CD8-positive, alpha-beta memory T cell (primary cell): ENCODE data around the gene NOCT. TPM values are rescaled to one million over a fixed set of nuclear protein-coding genes. Genes with fewer than 3 reads are reported as not detected.

Source experiments
- CTCF ChIA-PET: fragments of 350-600 bp; sonication (Branson Sonifier 250); formaldehyde crosslinking; loops from one replicate; lab custom pipeline; 2021; ENCODE audit warnings: antibody characterized with exemption; lab: Charles Lee
- POLR2A ChIA-PET: fragments of 350-600 bp; sonication (Branson Sonifier 250); formaldehyde crosslinking; loops from one replicate; lab custom pipeline; 2021; ENCODE audit warnings: antibody characterized with exemption; lab: Charles Lee
- DNase-seq, 5 donors: peaks; one replicate each; pipeline versions ENCODE4 v3.0.0 to v3.0.0-alpha.2; 2020 to 2022; ENCODE audit warnings: mixed read lengths in 1 of 5
- H3K27ac ChIP-seq: one replicate; pipeline ENCODE4 v1.7.0; 2013; ENCODE audit warnings: low read depth, mild to moderate bottlenecking, low read length, moderate library complexity
- H3K27me3 ChIP-seq: 2 replicates; pipeline ENCODE4 v1.7.0; 2013; ENCODE audit warnings: low read length, mild to moderate bottlenecking; ENCODE audit not compliant: insufficient read depth, poor library complexity, severe bottlenecking
- H3K36me3 ChIP-seq: 2 replicates; pipeline ENCODE4 v1.7.0; 2013; ENCODE audit warnings: mild to moderate bottlenecking, low read length, moderate library complexity; ENCODE audit not compliant: insufficient read depth
- H3K4me1 ChIP-seq: 2 replicates; pipeline ENCODE4 v1.7.0; 2013; ENCODE audit warnings: mild to moderate bottlenecking, low read length, moderate library complexity; ENCODE audit not compliant: insufficient read depth
- H3K4me3 ChIP-seq: 2 replicates; pipeline ENCODE4 v1.7.0; 2013; ENCODE audit warnings: mild to moderate bottlenecking, low read length
- H3K9me3 ChIP-seq: 2 replicates; pipeline ENCODE4 v1.7.0; 2013; ENCODE audit warnings: mild to moderate bottlenecking, low read length
- H3K27ac Mint-ChIP-seq, 8 donors: one replicate each; pipeline ENCODE4 v1.8.0; 2020 to 2021; ENCODE audit warnings: mixed read lengths in 8 of 8, mild to moderate bottlenecking in 6 of 8, inconsistent platforms in 3 of 8, moderate library complexity in 3 of 8
- H3K27me3 Mint-ChIP-seq, 2 donors: one replicate each; pipeline ENCODE4 v1.8.0; 2020 to 2021; ENCODE audit warnings: mixed read lengths in 2 of 2, mild to moderate bottlenecking in 1 of 2, moderate library complexity in 1 of 2
- H3K36me3 Mint-ChIP-seq, 3 donors: one replicate each; pipeline ENCODE4 v1.8.0; 2020 to 2021; ENCODE audit warnings: mixed read lengths in 3 of 3, inconsistent platforms in 1 of 3, mild to moderate bottlenecking in 1 of 3
- H3K4me1 Mint-ChIP-seq, 3 donors: one replicate each; pipeline ENCODE4 v1.8.0; 2020 to 2021; ENCODE audit warnings: mixed read lengths in 3 of 3, inconsistent platforms in 1 of 3, mild to moderate bottlenecking in 1 of 3
- H3K4me3 Mint-ChIP-seq, 7 donors: one replicate each; pipeline ENCODE4 v1.8.0; 2020 to 2021; ENCODE audit warnings: mixed read lengths in 7 of 7, mild to moderate bottlenecking in 6 of 7, moderate library complexity in 4 of 7, inconsistent platforms in 2 of 7
- H3K9me3 Mint-ChIP-seq, 5 donors: one replicate each; pipeline ENCODE4 v1.8.0; 2020 to 2022; ENCODE audit warnings: mixed read lengths in 5 of 5, mild to moderate bottlenecking in 3 of 5, moderate library complexity in 2 of 5, inconsistent platforms in 1 of 5
- polyA plus RNA-seq: library from polyadenylated mRNA; unstranded; fragments of 300-500 nt; fragmentation: Illumina TruSeq; gene quantifications from one replicate; pipeline ENCODE4 v1.2.3, GENCODE V29; 2021
- total RNA-seq, 2 experiments: library from RNA; stranded (reverse); gene quantifications; one replicate each; pipeline ENCODE4 v1.2.3, GENCODE V29; 2021

Gene NOCT
- total and polyA plus RNA-seq, 3 experiments from 2014 or later = 1.5 to 20.3 (median 18.3) TPM

GRCh38 chr4:138979742-138980141 is 35.8 kb upstream of the NOCT start:
- Histone ChIP-seq H3K4me3 (no peak overlapping the region), H3K36me3 (no peaks in the 10 kb centered on the region), H3K27ac (no peak overlapping the region), H3K4me1 (no peaks in the 10 kb centered on the region), H3K27me3 (no peaks in the 10 kb centered on the region), H3K9me3 (no peaks in the 10 kb centered on the region)
- DNase-seq = no peak
- ChIA-PET POLR2A (no interaction called here), CTCF (no interaction called here)
- Mint-ChIP-seq H3K36me3 (no peaks in the 10 kb centered on the region), H3K27me3 (peaks cover 2 to 7% of the 10 kb centered on the region in 2 donors), H3K9me3 (peaks cover 0 to under 1% (median 0%) of the 10 kb centered on the region in 5 donors), H3K27ac (no peak overlapping the region), H3K4me3 (no peak overlapping the region), H3K4me1 (no peaks in the 10 kb centered on the region)

GRCh38 chr4:138981930-138982390 is 33.6 kb upstream of the NOCT start:
- CTCF ChIA-PET = no interaction called here
- POLR2A ChIA-PET = no interaction called here
- no peak overlapping the region for H3K27ac ChIP-seq

GRCh38 chr4:138982754-138983153 is 32.8 kb upstream of the NOCT start:
- H3K4me1 Mint-ChIP-seq = no peaks in the 10 kb centered on the region
- Histone ChIP-seq H3K4me3 (no peak overlapping the region), H3K4me1 (no peaks in the 10 kb centered on the region), H3K9me3 (no peaks in the 10 kb centered on the region), H3K27me3 (no peaks in the 10 kb centered on the region), H3K27ac (no peak overlapping the region), H3K36me3 (no peaks in the 10 kb centered on the region)
- ChIA-PET POLR2A (no interaction called here), CTCF (no interaction called here)
- H3K36me3 Mint-ChIP-seq = no peaks in the 10 kb centered on the region
- peaks cover 0 to 6% (median 0%) of the 10 kb centered on the region in 5 donors for H3K9me3 Mint-ChIP-seq
- peaks cover under 1 to 2% of the 10 kb centered on the region in 2 donors for H3K27me3 Mint-ChIP-seq
- no peak overlapping the region for H3K4me3 Mint-ChIP-seq
- H3K27ac Mint-ChIP-seq = peak overlapping the region in 1 of 8 donors; percentile 49
- no peak for DNase-seq

More at GRCh38 chr4:138981930-138982390, 33.6 kb upstream of the NOCT start:
- no peak for DNase-seq
- Mint-ChIP-seq H3K27ac (no peak overlapping the region), H3K4me3 (no peak overlapping the region), H3K4me1 (no peaks in the 10 kb centered on the region), H3K36me3 (no peaks in the 10 kb centered on the region), H3K9me3 (peaks cover 0 to 6% (median 0%) of the 10 kb centered on the region in 5 donors), H3K27me3 (peaks cover 2 to 4% of the 10 kb centered on the region in 2 donors)
- Histone ChIP-seq H3K4me1 (no peaks in the 10 kb centered on the region), H3K4me3 (no peak overlapping the region), H3K36me3 (no peaks in the 10 kb centered on the region), H3K9me3 (no peaks in the 10 kb centered on the region), H3K27me3 (no peaks in the 10 kb centered on the region)

- ChIA-PET CTCF (no interaction called here), POLR2A (no interaction called here)
- no peak overlapping the region for H3K27ac ChIP-seq
- H3K36me3 ChIP-seq = no peaks in the 10 kb centered on the region
- no peak for DNase-seq
- H3K27me3 ChIP-seq = no peaks in the 10 kb centered on the region
- Mint-ChIP-seq H3K9me3 (peaks cover 0 to 6% (median 0%) of the 10 kb centered on the region in 5 donors), H3K27ac (no peak overlapping the region), H3K27me3 (peaks cover 2 to 6% of the 10 kb centered on the region in 2 donors), H3K36me3 (peaks cover 0 to 3% (median 0%) of the 10 kb centered on the region in 3 donors), H3K4me3 (no peak overlapping the region), H3K4me1 (no peaks in the 10 kb centered on the region)
- H3K9me3 ChIP-seq = no peaks in the 10 kb centered on the region
- H3K4me3 ChIP-seq = no peak overlapping the region
- H3K4me1 ChIP-seq = no peaks in the 10 kb centered on the region
Measured at GRCh38 chr4:138983690-138984089, 31.9 kb upstream of the NOCT start.

- H3K27me3 Mint-ChIP-seq = peaks cover 0 to 11% of the 10 kb centered on the region in 2 donors
- H3K4me3 ChIP-seq = no peak overlapping the region
- no peaks in the 10 kb centered on the region for H3K27me3 ChIP-seq
- ChIA-PET POLR2A (no interaction called here), CTCF (no interaction called here)
- peaks cover 0 to 6% (median 0%) of the 10 kb centered on the region in 5 donors for H3K9me3 Mint-ChIP-seq
- H3K36me3 ChIP-seq = no peaks in the 10 kb centered on the region
- no peak overlapping the region for H3K4me3 Mint-ChIP-seq
- no peaks in the 10 kb centered on the region for H3K9me3 ChIP-seq
- no peak overlapping the region for H3K27ac Mint-ChIP-seq
- H3K27ac ChIP-seq = no peak overlapping the region
- peaks cover 0 to 3% (median 0%) of the 10 kb centered on the region in 3 donors for H3K36me3 Mint-ChIP-seq
- no peak for DNase-seq
- H3K4me1 Mint-ChIP-seq = no peaks in the 10 kb centered on the region
- no peaks in the 10 kb centered on the region for H3K4me1 ChIP-seq
Measured at GRCh38 chr4:138984647-138985046, 30.9 kb upstream of the NOCT start.

GRCh38 chr4:138992676-138993075 is 22.9 kb upstream of the NOCT start:
- H3K9me3 Mint-ChIP-seq = peaks cover 0 to 2% (median 0%) of the 10 kb centered on the region in 5 donors
- no peak overlapping the region for H3K4me3 ChIP-seq
- no peak overlapping the region for H3K27ac Mint-ChIP-seq
- no peaks in the 10 kb centered on the region for H3K36me3 ChIP-seq
- H3K4me3 Mint-ChIP-seq = no peak overlapping the region
- H3K27ac ChIP-seq = no peak overlapping the region
- H3K27me3 ChIP-seq = no peaks in the 10 kb centered on the region
- H3K36me3 Mint-ChIP-seq = peaks cover 0 to 3% (median 0%) of the 10 kb centered on the region in 3 donors
- no peak for DNase-seq
- H3K4me1 ChIP-seq = no peaks in the 10 kb centered on the region
- H3K9me3 ChIP-seq = no peaks in the 10 kb centered on the region
- peaks cover 1 to 20% of the 10 kb centered on the region in 2 donors for H3K27me3 Mint-ChIP-seq
- H3K4me1 Mint-ChIP-seq = no peaks in the 10 kb centered on the region
- ChIA-PET POLR2A (no interaction called here), CTCF (no interaction called here)

GRCh38 chr4:138996090-138996489 is 19.5 kb upstream of the NOCT start:
- H3K27me3 Mint-ChIP-seq = peaks cover 1 to 6% of the 10 kb centered on the region in 2 donors
- no peaks in the 10 kb centered on the region for H3K9me3 Mint-ChIP-seq
- DNase-seq = no peak
- no peak overlapping the region for H3K4me3 Mint-ChIP-seq
- no peaks in the 10 kb centered on the region for H3K36me3 ChIP-seq
- POLR2A ChIA-PET = no interaction called here
- CTCF ChIA-PET = no interaction called here
- no peaks in the 10 kb centered on the region for H3K9me3 ChIP-seq
- H3K4me1 Mint-ChIP-seq = no peaks in the 10 kb centered on the region
- H3K27me3 ChIP-seq = no peaks in the 10 kb centered on the region
- H3K27ac ChIP-seq = no peak overlapping the region
- no peak overlapping the region for H3K4me3 ChIP-seq
- no peak overlapping the region for H3K27ac Mint-ChIP-seq
- no peaks in the 10 kb centered on the region for H3K4me1 ChIP-seq
- no peaks in the 10 kb centered on the region for H3K36me3 Mint-ChIP-seq

- no peaks in the 10 kb centered on the region for H3K4me1 Mint-ChIP-seq
- no peaks in the 10 kb centered on the region for H3K9me3 Mint-ChIP-seq
- no peaks in the 10 kb centered on the region for H3K9me3 ChIP-seq
- DNase-seq = no peak
- ChIA-PET CTCF (no interaction called here), POLR2A (interaction anchor here (0.7 kb wide), 1 partner anchor 15 kb away, joined by 3 read pairs; no protein-coding TSS in a partner anchor)
- no peak overlapping the region for H3K4me3 ChIP-seq
- H3K27ac ChIP-seq = no peak overlapping the region
- no peak overlapping the region for H3K27ac Mint-ChIP-seq
- H3K4me1 ChIP-seq = no peaks in the 10 kb centered on the region
- no peaks in the 10 kb centered on the region for H3K36me3 Mint-ChIP-seq
- H3K27me3 Mint-ChIP-seq = peaks cover 1 to 6% of the 10 kb centered on the region in 2 donors
- H3K27me3 ChIP-seq = no peaks in the 10 kb centered on the region
- no peaks in the 10 kb centered on the region for H3K36me3 ChIP-seq
- H3K4me3 Mint-ChIP-seq = no peak overlapping the region
Measured at GRCh38 chr4:138999666-139000065, 15.9 kb upstream of the NOCT start.
